Esophagus (tissue), 2 donors: Measurements from ENCODE around the gene FLRT2. TPM values are rescaled to one million over a fixed set of nuclear protein-coding genes. Genes with fewer than 3 reads are reported as not detected.

Source experiments
- H3K27ac ChIP-seq, 2 donors: one replicate each; pipeline ENCODE4 v1.5.1; 2013; ENCODE audit warnings: low read depth in 2 of 2, mild to moderate bottlenecking in 2 of 2, inconsistent platforms in 1 of 2, low read length in 1 of 2, moderate library complexity in 1 of 2
- H3K27me3 ChIP-seq, 2 donors: one replicate each; pipeline ENCODE4 v1.6.1; 2013; ENCODE audit warnings: low read length in 2 of 2, control low read depth in 1 of 2, mild to moderate bottlenecking in 1 of 2; ENCODE audit not compliant: insufficient read depth in 2 of 2, control insufficient read depth in 1 of 2
- H3K36me3 ChIP-seq, 2 donors: one replicate each; pipeline ENCODE4 v1.6.1; 2013; ENCODE audit warnings: low read length in 1 of 2; ENCODE audit not compliant: control insufficient read depth in 2 of 2, insufficient read depth in 2 of 2
- H3K4me1 ChIP-seq, 2 donors: one replicate each; pipeline ENCODE4 v1.6.1; 2013; ENCODE audit warnings: low read length in 1 of 2; ENCODE audit not compliant: control insufficient read depth in 2 of 2, insufficient read depth in 2 of 2
- H3K4me3 ChIP-seq, 2 donors: one replicate each; pipeline ENCODE4 v1.5.1; 2013; ENCODE audit warnings: low read length in 2 of 2, mild to moderate bottlenecking in 2 of 2, low read depth in 1 of 2, moderate library complexity in 1 of 2
- H3K9me3 ChIP-seq, 2 donors: one replicate each; pipeline ENCODE4 v1.6.1; 2013; ENCODE audit warnings: mild to moderate bottlenecking in 2 of 2, low read depth in 1 of 2, low read length in 1 of 2, moderate library complexity in 1 of 2; ENCODE audit not compliant: control insufficient read depth in 2 of 2, insufficient read depth in 1 of 2
- WGBS, 2 donors: extraction: QIAGEN DNeasy Blood & Tissue Kit; methylation state at CpG; one replicate each; pipeline ENCODE4 v1.1.7; 2013; 5-methylcytosine and 5-hydroxymethylcytosine counted together
- polyA plus RNA-seq, 2 donors: library from polyadenylated mRNA; stranded (reverse); fragments of 200-250 nt; gene quantifications; one replicate each; pipeline ENCODE4 v1.2.3, GENCODE V29; 2013
- donor health status: healthy with polysubstance abuse.
- donor health status: Bipolar disorder and iron deficiency.

The FLRT2 gene
- polyA plus RNA-seq, 2 donors: 0.98 to 2.1 TPM

- Histone ChIP-seq H3K36me3 (no peaks in the 10 kb centered on the region), H3K27ac (no peak overlapping the region), H3K27me3 (no peaks in the 10 kb centered on the region), H3K4me1 (no peaks in the 10 kb centered on the region), H3K9me3 (no peaks in the 10 kb centered on the region), H3K4me3 (no peak overlapping the region)
- 67% methylated on average over 3 of the region's 3 CpGs for WGBS, 2 donors
These were observed 171.8 kb downstream of the FLRT2 start for GRCh38 chr14:85701763-85702162.

- no peaks in the 10 kb centered on the region for H3K9me3 ChIP-seq
- no peaks in the 10 kb centered on the region for H3K27me3 ChIP-seq
- H3K36me3 ChIP-seq: no peaks in the 10 kb centered on the region
- H3K4me3 ChIP-seq: no peak overlapping the region
- no peak overlapping the region for H3K27ac ChIP-seq
- WGBS, 2 donors: 70 to 74% methylated on average over 1 of the region's 1 CpG
- H3K4me1 ChIP-seq: no peaks in the 10 kb centered on the region
These were observed 172.2 kb downstream of the FLRT2 start for GRCh38 chr14:85702191-85702590.

GRCh38 chr14:85702997-85703396 is 173.1 kb downstream of the FLRT2 start:
- no peaks in the 10 kb centered on the region for H3K4me1 ChIP-seq

More at GRCh38 chr14:85702997-85703396, 173.1 kb downstream of the FLRT2 start:
- H3K9me3 ChIP-seq: no peaks in the 10 kb centered on the region
- H3K27me3 ChIP-seq: no peaks in the 10 kb centered on the region
- no peak overlapping the region for H3K4me3 ChIP-seq
- WGBS, 2 donors: 72 to 76% methylated on average over 3 of the region's 3 CpGs
- no peak overlapping the region for H3K27ac ChIP-seq
- H3K36me3 ChIP-seq: no peaks in the 10 kb centered on the region
